ENCODE data around the gene ALPK3.

GRCh38 chr15:84888639-84889038, 71.5 kb downstream of the ALPK3 start:
- TF ChIP-seq EZH2 (IDR thresholded peaks at IDR 0.05) (no peak), CTCF (IDR thresholded peaks at IDR 0.05 in 2 of 3, conservative IDR thresholded peaks at IDR 0.05 in 1 of 3; ENCODE audit: borderline replicate concordance in 1 of 3, insufficient read depth in 1 of 3, low read depth in 2 of 3, low read length in 2 of 3) (no peak)
